GM21825 (cell line): ENCODE results near the gene MAPK8IP3.

Experiments used
- ATAC-seq: cut with Tn5 transposase; IDR thresholded peaks from one replicate; pipeline ENCODE4 v1.9.1; 2021; ENCODE audit warnings: mild to moderate bottlenecking, moderate library complexity; ENCODE audit not compliant: unreplicated experiment

The MAPK8IP3 gene

GRCh38 chr16:1758923-1759322 lies 52.9 kb downstream of the MAPK8IP3 start:
- ATAC-seq = no peak

- no peak for ATAC-seq
These were observed 53.5 kb downstream of the MAPK8IP3 start for GRCh38 chr16:1759511-1759910.

- ATAC-seq = no peak
These were observed 54.9 kb downstream of the MAPK8IP3 start for GRCh38 chr16:1760911-1761310.

GRCh38 chr16:1761751-1762150 lies 55.8 kb downstream of the MAPK8IP3 start:
- ATAC-seq = no peak

GRCh38 chr16:1762196-1762878 lies 56.3 kb downstream of the MAPK8IP3 start:
- no peak for ATAC-seq

- ATAC-seq = no peak
These were observed 57.0 kb downstream of the MAPK8IP3 start for GRCh38 chr16:1762879-1763520.

GRCh38 chr16:1763521-1764511 lies 57.8 kb downstream of the MAPK8IP3 start:
- ATAC-seq = no peak

- no peak for ATAC-seq
These were observed 59.0 kb downstream of the MAPK8IP3 start for GRCh38 chr16:1764971-1765370.

- ATAC-seq = no peak
These were observed 59.8 kb downstream of the MAPK8IP3 start for GRCh38 chr16:1765826-1766225.

GRCh38 chr16:1766231-1766630 lies 60.2 kb downstream of the MAPK8IP3 start:
- no peak for ATAC-seq

GRCh38 chr16:1766701-1767100 lies 60.7 kb downstream of the MAPK8IP3 start:
- ATAC-seq = no peak

- ATAC-seq = no peak
These were observed 61.4 kb downstream of the MAPK8IP3 start for GRCh38 chr16:1767116-1767994.

- no peak for ATAC-seq
These were observed 62.2 kb downstream of the MAPK8IP3 start for GRCh38 chr16:1768061-1768766.

GRCh38 chr16:1768767-1769401 lies 62.9 kb downstream of the MAPK8IP3 start:
- no peak for ATAC-seq

- ATAC-seq = no peak
These were observed 63.7 kb downstream of the MAPK8IP3 start for GRCh38 chr16:1769402-1770300.

- no peak for ATAC-seq
These were observed 64.6 kb downstream of the MAPK8IP3 start for GRCh38 chr16:1770328-1771187.

- ATAC-seq = no peak
These were observed 65.3 kb downstream of the MAPK8IP3 start, which contains the start of gene NME3 for GRCh38 chr16:1771188-1771863. NME3 (minus strand) TSS chr16:1771543; CDS start chr16:1771534, 9 bp downstream.
